ENCODE data around the gene PGAP6.
"Not testable (repeated sequence)": the region's sequence is repeated elsewhere in the genome, so short reads cannot be mapped to it uniquely, and the experiment has no call there.

The PGAP6 gene

DNA sequence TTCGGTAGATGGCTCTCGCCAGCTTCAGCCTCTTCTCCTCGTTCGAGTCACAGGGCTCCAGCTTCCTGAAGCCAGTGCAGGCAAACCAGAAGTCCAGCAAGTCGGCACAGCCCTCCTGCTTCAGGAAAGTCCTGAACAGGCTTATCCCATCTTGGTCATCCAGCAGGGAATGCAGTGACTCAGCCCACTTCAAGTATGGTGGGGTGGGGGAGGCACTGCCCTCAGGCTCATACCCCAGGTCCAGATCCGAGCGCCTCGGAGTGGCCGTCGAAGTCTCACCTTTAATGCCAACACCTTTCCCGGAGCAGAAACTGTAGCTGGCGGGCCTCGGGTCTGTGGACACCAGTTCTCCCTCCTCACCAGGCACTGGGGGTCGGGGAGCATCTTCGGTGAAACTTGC is 35.2 kb downstream of the PGAP6 start:
- DNase-seq: no peak

GRCh38 chr16:345772-346171 is 36.0 kb downstream of the PGAP6 start:
- DNase-seq: no peak

GRCh38 chr16:342455-343213 is 39.1 kb downstream of the PGAP6 start:
- no peak for DNase-seq

DNA sequence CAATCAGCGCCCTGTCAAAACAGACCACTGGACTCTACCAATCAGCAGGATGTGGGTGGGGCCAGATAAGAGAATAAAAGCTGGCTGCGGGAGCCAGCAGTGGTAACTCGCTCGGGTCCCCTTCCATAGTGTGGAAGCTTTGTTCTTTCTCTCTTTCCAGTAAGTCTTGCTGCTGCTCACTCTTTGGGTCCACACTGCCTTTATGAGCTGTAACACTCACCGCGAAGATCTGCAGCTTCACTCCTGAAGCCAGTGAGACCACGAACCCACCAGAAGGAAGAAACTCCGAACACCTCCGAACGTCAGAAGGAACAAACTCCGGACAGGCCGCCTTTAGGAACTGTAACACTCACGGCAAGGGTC is 39.8 kb downstream of the PGAP6 start:
- DNase-seq: not testable (repeated sequence)

GRCh38 chr16:341095-341973 is 40.4 kb downstream of the PGAP6 start:
- DNase-seq: not testable (repeated sequence)

GRCh38 chr16:340370-341091 is 41.2 kb downstream of the PGAP6 start:
- DNase-seq: no peak

- no peak for DNase-seq
These were observed 42.1 kb downstream of the PGAP6 start for GRCh38 chr16:339680-340079.

DNA sequence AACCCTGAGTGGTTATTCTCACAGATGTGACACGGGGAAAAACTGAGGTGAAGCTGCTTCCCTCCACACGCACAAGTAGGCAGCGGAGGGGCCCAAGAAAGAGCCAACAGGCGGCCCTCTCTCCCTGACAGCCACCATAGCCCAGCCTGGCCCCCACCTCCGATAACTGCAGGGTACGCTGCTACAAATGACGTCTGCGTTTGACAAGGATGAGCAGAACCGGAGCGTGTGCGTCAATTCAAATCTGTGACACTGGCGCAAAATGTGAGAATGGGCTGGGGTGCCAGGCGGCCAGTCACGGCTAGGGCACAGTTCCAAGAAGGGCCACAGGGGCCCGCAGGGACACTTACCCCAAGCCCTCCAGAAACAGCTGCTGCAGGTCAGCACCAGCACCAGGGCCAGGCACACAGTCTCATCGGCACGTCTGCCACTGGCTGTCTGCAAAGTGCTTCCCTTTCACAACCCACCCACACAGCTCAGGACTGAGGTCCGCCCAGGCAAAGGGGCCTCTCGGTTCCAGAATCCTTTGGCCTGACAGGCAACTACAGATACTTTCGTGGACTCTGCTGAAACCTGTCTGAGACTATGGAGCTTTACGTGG is 43.7 kb downstream of the PGAP6 start:
- no peak for DNase-seq

- no peak for DNase-seq
These were observed 44.3 kb downstream of the PGAP6 start for GRCh38 chr16:337437-337836.

DNA sequence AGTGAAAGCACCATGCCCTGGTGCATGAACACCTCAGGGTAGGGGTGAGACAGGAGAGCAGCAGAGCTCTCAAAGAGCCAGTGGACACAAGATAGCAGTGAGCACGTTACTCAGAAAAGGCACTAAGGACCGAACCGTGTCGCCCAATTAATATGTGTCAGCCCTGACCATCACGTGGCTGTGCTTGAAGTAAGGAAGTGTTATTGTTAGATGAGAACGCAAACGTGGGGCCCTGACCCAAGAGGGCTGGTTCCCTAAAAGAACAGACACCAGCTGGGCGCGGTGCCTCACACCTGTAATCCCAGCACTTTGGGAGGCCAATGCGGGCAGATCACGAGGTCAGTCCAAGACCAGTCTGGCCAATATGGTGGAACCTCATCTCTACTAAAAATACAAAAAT is 45.5 kb downstream of the PGAP6 start:
- DNase-seq: no peak

GRCh38 chr16:334861-335632 is 46.7 kb downstream of the PGAP6 start:
- DNase-seq: not testable (repeated sequence)

GRCh38 chr16:334164-334832 is 47.5 kb downstream of the PGAP6 start:
- not testable (repeated sequence) for DNase-seq

DNA sequence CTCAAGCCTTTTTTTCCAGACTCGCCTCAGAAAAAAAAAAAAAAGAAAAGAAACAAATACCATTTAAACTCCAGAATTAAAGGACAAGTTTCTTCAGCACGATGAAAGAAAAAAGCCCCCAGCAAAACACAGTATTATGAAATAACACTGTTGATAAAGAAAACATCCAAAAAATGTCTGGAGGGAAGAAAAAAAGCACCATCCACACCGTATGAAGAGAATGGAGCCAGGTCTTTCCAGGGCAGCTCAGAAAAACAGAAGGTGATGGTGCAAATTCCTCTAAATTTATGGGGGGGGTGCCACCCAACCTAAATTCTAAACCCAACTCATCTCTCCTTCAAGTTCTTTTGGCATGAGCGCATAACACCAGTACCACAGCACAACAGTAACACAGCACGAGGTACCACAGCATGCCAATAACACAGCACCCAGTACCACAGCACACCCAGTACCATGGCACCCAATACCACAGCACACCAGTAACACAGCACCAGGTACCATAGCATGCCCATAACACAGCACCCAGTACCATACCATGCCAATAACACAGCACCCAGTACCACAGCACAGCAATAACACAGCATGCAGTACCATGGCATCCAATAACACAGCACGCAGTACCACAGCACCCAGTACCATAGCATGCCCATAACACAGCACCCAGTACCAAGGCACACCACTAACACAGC is 48.2 kb downstream of the PGAP6 start:
- DNase-seq: no peak

DNA sequence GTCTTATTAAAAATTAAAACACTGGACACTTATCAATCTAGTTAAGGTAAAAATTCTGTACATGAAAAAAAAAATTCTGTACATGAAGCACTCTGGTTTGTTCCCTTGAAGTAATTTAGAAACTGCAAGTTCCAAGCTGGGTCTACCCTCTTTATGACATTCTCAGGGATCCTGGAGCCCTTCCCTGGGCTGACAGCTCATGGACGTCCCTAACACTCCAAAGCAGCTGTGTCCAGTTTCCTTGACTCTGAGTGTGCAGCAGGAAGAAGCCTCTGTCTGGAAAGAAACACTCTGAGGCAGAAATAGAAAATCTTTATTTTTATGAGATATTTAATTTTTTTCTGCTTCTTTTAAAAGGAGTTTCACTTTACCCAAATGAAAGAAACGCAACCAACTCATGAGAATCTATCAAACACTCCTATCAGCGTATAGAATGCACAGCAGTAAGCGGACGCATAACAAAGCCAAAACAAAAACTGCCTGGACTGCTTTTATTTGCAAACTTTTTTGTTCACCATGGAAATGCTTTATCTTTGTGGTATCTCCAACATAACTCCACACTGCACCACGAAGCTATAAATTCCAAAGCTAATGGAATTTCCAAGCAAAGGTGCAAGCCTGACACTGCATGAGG is 50.5 kb downstream of the PGAP6 start:
- not testable (repeated sequence) for DNase-seq

- no peak for DNase-seq
These were observed 51.0 kb downstream of the PGAP6 start for GRCh38 chr16:330741-331140.

GRCh38 chr16:325375-326145 is 56.2 kb downstream of the PGAP6 start:
- DNase-seq: no peak

DNA sequence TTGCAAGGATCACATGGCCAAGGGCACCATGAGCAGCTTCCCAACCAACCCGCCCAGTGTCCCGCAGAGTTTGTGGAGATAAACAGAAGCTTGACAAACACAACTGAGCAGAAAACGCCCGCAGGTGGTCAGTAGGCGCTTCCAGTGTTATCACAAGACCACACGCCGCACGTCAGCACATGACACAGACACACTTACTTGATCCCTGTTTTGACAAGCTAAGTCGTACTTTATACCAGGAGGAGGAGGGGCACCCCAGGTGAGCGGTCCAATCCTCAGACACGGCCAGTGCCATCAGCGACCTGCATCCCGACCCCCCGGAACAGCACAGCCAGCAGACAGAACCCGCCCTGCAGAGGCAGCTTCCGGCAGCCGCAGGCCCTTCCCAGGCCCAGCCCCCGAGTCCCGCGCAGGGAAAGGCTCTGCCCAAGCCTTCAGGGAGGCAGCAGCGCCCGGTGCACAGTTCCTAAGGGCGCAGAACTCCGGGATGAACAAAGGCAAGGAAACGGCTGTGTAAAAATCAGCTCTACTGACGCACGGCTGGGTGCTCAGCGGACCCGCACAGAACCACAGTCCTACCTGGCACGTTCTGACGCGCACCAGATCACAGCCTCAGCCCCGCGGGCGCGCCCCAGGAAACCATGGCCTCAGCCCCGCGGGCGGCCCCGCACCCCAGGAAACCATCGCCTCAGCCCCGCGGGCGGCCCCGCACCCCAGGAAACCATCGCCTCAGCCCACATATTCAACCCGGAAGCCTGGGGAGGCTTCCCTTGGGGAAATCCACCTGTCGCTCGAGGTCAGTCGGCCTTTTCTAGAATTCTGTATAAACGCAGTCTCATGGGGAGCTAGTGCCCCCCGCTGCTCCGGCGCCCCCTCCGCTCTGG is 57.1 kb downstream of the PGAP6 start:
- DNase-seq: peak in 2 of 4 experiments; percentile 52 to 56

- no peak for DNase-seq
These were observed 57.7 kb downstream of the PGAP6 start for GRCh38 chr16:324201-324450.

Measured in activated CD4-positive, CD25-positive, alpha-beta regulatory T cell (primary cell).